KMS-11 (cell line): Measurements from ENCODE around the gene SOD3.

Experiments used
- H2AFZ ChIP-seq: fragments of 200-600 bp; sonication (generic); 2 replicates; pipeline ENCODE4 v1.6.1; 2016; ENCODE audit warnings: antibody characterized with exemption, mixed run types, low read depth
- H3K27ac ChIP-seq: fragments of 200-600 bp; sonication (generic); 2 replicates; pipeline ENCODE4 v1.6.1; 2016; ENCODE audit warnings: mild to moderate bottlenecking, mixed run types
- H3K27me3 ChIP-seq: fragments of 200-600 bp; sonication (generic); 2 replicates; pipeline ENCODE4 v1.6.1; 2017; ENCODE audit warnings: mild to moderate bottlenecking, low read depth, mixed run types, moderate library complexity; ENCODE audit not compliant: insufficient read depth
- H3K36me3 ChIP-seq: fragments of 200-600 bp; sonication (generic); 2 replicates; pipeline ENCODE4 v1.6.1; 2017; ENCODE audit warnings: mild to moderate bottlenecking, mixed run types; ENCODE audit not compliant: insufficient read depth
- H3K4me1 ChIP-seq: fragments of 200-600 bp; sonication (generic); 2 replicates; pipeline ENCODE4 v1.6.1; 2016; ENCODE audit warnings: mild to moderate bottlenecking, low read depth, mixed run types; ENCODE audit not compliant: poor library complexity, severe bottlenecking
- H3K4me2 ChIP-seq: fragments of 200-600 bp; sonication (generic); 2 replicates; pipeline ENCODE4 v1.7.0; 2016; ENCODE audit warnings: mild to moderate bottlenecking, mixed run types
- H3K4me3 ChIP-seq: fragments of 200-600 bp; sonication (generic); IDR thresholded peaks from 2 replicates; pipeline ENCODE4 v1.6.1; 2017; ENCODE audit warnings: low read depth, low read length, mixed read lengths; ENCODE audit not compliant: insufficient read depth
- H3K79me2 ChIP-seq: fragments of 200-600 bp; sonication (generic); 2 replicates; pipeline ENCODE4 v1.6.1; 2016; ENCODE audit warnings: low read depth, mixed run types; ENCODE audit not compliant: insufficient read depth
- H3K9ac ChIP-seq: fragments of 200-600 bp; sonication (generic); 2 replicates; pipeline ENCODE4 v1.6.1; 2016; ENCODE audit warnings: mild to moderate bottlenecking, mixed run types
- H4K20me1 ChIP-seq: fragments of 200-600 bp; sonication (generic); 2 replicates; pipeline ENCODE4 v1.6.1; 2016; ENCODE audit warnings: mild to moderate bottlenecking, mixed run types; ENCODE audit not compliant: insufficient read depth
- TF ChIP-seq, protein P1 (sequence below): fragments of 200-600 bp; sonication (generic); conservative IDR thresholded peaks from 2 replicates; pipeline ENCODE4 v1.6.1; 2017; ENCODE audit warnings: low read depth, mild to moderate bottlenecking, antibody characterized with exemption, low read length, moderate library complexity, mixed read lengths

SOD3 gene

DNA sequence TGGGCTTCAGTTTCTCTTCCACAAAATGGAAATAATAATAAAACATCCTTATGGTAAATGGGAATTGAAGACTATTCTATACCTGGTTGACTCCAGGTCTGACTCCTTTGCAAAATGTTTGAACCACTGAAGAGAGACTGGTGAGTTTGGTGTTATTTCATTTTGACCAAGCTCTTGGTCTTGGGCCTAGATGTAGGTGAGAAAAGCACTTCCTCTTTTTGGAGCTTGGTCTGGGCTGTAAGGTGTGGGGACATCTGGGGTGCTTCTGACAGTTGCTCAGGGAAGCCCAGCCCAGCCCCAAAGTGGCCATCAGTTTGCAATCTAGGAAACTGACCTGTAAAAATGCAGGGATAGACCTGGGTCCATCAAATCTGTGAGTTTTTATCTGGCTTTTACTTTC, 26.8 kb upstream of the SOD3 start:
- TF ChIP-seq, protein P1, sequence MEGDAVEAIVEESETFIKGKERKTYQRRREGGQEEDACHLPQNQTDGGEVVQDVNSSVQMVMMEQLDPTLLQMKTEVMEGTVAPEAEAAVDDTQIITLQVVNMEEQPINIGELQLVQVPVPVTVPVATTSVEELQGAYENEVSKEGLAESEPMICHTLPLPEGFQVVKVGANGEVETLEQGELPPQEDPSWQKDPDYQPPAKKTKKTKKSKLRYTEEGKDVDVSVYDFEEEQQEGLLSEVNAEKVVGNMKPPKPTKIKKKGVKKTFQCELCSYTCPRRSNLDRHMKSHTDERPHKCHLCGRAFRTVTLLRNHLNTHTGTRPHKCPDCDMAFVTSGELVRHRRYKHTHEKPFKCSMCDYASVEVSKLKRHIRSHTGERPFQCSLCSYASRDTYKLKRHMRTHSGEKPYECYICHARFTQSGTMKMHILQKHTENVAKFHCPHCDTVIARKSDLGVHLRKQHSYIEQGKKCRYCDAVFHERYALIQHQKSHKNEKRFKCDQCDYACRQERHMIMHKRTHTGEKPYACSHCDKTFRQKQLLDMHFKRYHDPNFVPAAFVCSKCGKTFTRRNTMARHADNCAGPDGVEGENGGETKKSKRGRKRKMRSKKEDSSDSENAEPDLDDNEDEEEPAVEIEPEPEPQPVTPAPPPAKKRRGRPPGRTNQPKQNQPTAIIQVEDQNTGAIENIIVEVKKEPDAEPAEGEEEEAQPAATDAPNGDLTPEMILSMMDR: no peak
- Histone ChIP-seq H3K27me3 (no peaks in the 10 kb centered on the region), H3K4me1 (no peaks in the 10 kb centered on the region), H3K36me3 (no peaks in the 10 kb centered on the region), H3K27ac (no peak overlapping the region), H3K4me3 (no peak overlapping the region), H2AFZ (no peak overlapping the region), H3K79me2 (no peaks in the 10 kb centered on the region), H3K9ac (no peak overlapping the region), H4K20me1 (no peaks in the 10 kb centered on the region), H3K4me2 (no peak overlapping the region)

DNA sequence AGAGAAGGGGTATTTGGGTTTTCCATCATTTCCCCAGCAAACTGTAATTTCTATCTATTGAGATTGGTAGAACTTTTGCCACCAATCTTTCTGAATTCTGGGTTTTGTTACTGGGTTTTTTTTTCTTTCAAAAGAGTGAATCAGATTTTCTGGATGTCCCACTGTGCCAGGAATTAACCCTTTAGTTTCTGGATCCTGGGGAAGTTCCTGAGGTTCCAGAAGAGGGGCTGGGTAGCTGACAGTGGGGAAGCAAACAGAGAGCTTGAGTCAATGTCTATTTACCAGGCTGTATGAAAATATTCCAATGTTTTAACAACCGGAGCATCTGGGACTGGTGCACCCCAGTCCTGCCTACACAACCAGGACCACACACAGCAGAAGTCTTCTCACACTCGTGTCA, 25.8 kb upstream of the SOD3 start:
- H3K4me3 ChIP-seq: no peak overlapping the region
- no peak overlapping the region for H3K9ac ChIP-seq
- no peaks in the 10 kb centered on the region for H3K4me1 ChIP-seq
- no peaks in the 10 kb centered on the region for H3K79me2 ChIP-seq
- no peak overlapping the region for H3K4me2 ChIP-seq
- H2AFZ ChIP-seq: no peak overlapping the region
- no peak overlapping the region for H3K27ac ChIP-seq
- no peaks in the 10 kb centered on the region for H4K20me1 ChIP-seq
- H3K27me3 ChIP-seq: no peaks in the 10 kb centered on the region
- TF ChIP-seq, protein P1: no peak
- no peaks in the 10 kb centered on the region for H3K36me3 ChIP-seq

DNA sequence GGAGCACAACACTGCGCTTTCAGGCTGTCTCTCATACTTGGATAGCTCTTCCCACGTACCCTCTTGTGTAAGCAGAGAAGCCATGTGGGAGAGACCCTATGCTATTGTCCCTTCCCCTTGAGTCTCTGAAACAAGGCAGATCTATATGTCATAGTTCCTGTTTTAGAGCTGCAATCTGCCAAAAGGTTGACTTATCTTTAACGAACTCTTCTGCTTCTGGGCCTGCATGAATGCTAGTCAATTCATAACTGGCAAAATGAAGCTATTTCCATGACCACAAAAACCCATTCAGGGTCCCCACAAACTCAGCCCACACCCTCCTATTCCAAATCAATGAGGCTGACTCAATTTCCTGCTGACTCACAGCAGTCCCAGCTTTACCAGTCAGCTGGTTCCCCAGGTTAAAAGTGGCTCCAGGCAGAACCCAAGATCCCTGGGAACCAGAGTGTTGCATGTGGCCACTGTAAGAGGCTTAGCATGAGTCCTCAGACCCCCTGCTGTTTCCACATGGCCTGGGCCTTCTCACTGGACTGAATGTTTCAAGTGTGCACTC, 25.3 kb upstream of the SOD3 start:
- H3K79me2 ChIP-seq: no peaks in the 10 kb centered on the region
- no peak overlapping the region for H3K4me2 ChIP-seq
- no peaks in the 10 kb centered on the region for H4K20me1 ChIP-seq
- TF ChIP-seq, protein P1: no peak
- H3K36me3 ChIP-seq: no peaks in the 10 kb centered on the region
- no peak overlapping the region for H3K9ac ChIP-seq
- no peak overlapping the region for H3K4me3 ChIP-seq
- no peak overlapping the region for H2AFZ ChIP-seq
- H3K27me3 ChIP-seq: no peaks in the 10 kb centered on the region
- no peaks in the 10 kb centered on the region for H3K4me1 ChIP-seq
- no peak overlapping the region for H3K27ac ChIP-seq

DNA sequence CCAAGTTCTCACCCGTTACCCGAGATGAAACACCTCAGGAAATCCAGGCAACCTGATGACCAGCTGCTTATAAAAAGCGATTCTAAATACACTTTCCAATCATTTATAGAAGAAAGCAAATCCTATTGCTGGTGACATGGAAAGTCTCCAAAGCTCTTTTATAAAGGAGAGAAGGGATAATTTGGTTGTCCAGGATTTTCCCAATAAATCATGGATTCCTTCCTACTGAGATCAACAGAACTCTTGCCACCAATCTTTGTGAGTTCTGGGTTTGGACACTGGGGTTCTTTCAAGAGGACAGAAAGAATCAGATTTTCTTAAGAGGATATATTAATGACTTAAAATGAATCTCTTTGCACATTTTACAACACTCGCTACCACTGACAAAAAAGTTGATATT, 24.7 kb upstream of the SOD3 start:
- Histone ChIP-seq H3K27ac (no peak overlapping the region), H3K9ac (no peak overlapping the region), H3K4me2 (no peak overlapping the region), H3K4me3 (no peak overlapping the region), H4K20me1 (no peaks in the 10 kb centered on the region), H3K4me1 (no peaks in the 10 kb centered on the region), H3K27me3 (no peaks in the 10 kb centered on the region), H3K79me2 (no peaks in the 10 kb centered on the region), H2AFZ (no peak overlapping the region), H3K36me3 (no peaks in the 10 kb centered on the region)
- TF ChIP-seq, protein P1: no peak
